HFFc6 (cell line): ENCODE results near the gene CCDC86. TPM values are rescaled to one million over a fixed set of nuclear protein-coding genes. Genes with fewer than 3 reads are reported as not detected.

Source experiments
- DNase-seq: peaks from one replicate; pipeline ENCODE4 v3.0.0-alpha.2; 2018
- H3K27ac Mint-ChIP-seq: 2 replicates; pipeline ENCODE4 v1.8.0; 2020; ENCODE audit warnings: mild to moderate bottlenecking, mixed read lengths
- H3K27me3 Mint-ChIP-seq: 2 replicates; pipeline ENCODE4 v1.8.0; 2021; ENCODE audit warnings: mild to moderate bottlenecking, moderate library complexity, mixed read lengths; ENCODE audit not compliant: insufficient read depth
- H3K36me3 Mint-ChIP-seq: 2 replicates; pipeline ENCODE4 v1.8.0; 2021; ENCODE audit warnings: low read depth, mixed read lengths
- H3K4me1 Mint-ChIP-seq: 2 replicates; pipeline ENCODE4 v1.8.0; 2020; ENCODE audit warnings: low read depth, mixed read lengths
- H3K4me3 Mint-ChIP-seq: 2 replicates; pipeline ENCODE4 v1.8.0; 2020; ENCODE audit warnings: mild to moderate bottlenecking, moderate library complexity, mixed read lengths
- H3K9me3 Mint-ChIP-seq: 2 replicates; pipeline ENCODE4 v1.8.0; 2020; ENCODE audit warnings: mild to moderate bottlenecking, mixed read lengths
- CTCF ChIP-seq: fragments of 200-600 bp; sonication (generic); IDR thresholded peaks from 2 replicates; pipeline ENCODE4 v1.5.0; 2021; ENCODE audit warnings: antibody characterized with exemption, mild to moderate bottlenecking
- total RNA-seq, 6 experiments: library from RNA; stranded (reverse); fragmentation: NEBNext Ultra II Directional; extraction: Animal tissue kit (Norgen Biotek cat#: 25700); gene quantifications; 2 replicates in 1 of 6; 3 replicates in 5 of 6; pipeline ENCODE4 v1.2.3, GENCODE V29; 2021

Gene CCDC86
- total RNA-seq, 6 experiments from 2014 or later: 45.4 to 66.3 (median 54.4) TPM

DNA sequence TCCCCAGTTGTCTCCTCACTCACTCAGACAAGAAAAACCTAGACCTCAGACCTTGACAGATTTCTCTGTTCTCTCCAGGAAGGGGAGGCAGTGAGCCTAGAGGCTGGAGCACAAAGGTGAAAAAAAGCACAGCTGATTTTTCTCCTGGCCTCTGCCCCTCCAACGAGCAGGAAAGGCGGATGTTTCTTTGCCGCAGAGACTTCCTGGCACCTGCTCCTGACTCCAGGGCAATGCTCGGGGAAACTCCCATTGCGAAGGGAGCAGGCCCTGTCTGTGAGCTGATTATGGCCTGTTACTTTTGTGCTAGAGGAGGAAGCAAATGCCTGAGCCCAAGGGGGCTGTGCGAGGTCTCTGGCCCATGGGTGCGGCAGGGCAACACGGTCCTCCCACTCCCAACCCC, 31.3 kb upstream of the CCDC86 start:
- H3K36me3 Mint-ChIP-seq: no peaks in the 10 kb centered on the region
- no peaks in the 10 kb centered on the region for H3K4me1 Mint-ChIP-seq
- H3K4me3 Mint-ChIP-seq: no peak overlapping the region
- peaks cover 30% of the 10 kb centered on the region for H3K27me3 Mint-ChIP-seq
- TF ChIP-seq CTCF: no peak
- DNase-seq: no peak
- H3K27ac Mint-ChIP-seq: no peak overlapping the region
- peaks cover 6% of the 10 kb centered on the region; the same call in 1 of the 2 replicates for H3K9me3 Mint-ChIP-seq

DNA sequence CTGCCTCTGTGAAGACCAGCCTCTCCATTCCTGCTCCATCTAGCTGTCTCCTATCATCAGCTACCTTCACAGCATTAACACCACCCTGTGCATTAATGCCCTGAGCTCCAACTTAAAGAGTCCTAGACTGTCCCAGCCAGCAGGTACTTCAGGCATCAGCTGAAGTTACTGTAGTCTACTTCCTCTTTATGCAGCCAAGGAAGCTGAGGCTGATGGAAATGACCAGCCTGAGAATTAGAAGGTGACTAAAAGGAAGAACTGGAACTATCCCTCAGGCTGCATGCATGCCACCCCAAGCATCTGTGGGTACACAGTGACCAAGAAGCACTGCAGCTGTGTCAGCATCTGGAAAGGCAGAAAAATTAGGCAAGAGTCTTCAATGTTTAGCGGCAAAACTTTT, 28.6 kb upstream of the CCDC86 start:
- Mint-ChIP-seq H3K4me1 (no peaks in the 10 kb centered on the region), H3K4me3 (no peak overlapping the region), H3K36me3 (no peaks in the 10 kb centered on the region), H3K9me3 (peaks cover 21% of the 10 kb centered on the region), H3K27ac (no peak overlapping the region), H3K27me3 (peaks cover 24% of the 10 kb centered on the region)
- no peak for DNase-seq
- no peak for TF ChIP-seq CTCF

DNA sequence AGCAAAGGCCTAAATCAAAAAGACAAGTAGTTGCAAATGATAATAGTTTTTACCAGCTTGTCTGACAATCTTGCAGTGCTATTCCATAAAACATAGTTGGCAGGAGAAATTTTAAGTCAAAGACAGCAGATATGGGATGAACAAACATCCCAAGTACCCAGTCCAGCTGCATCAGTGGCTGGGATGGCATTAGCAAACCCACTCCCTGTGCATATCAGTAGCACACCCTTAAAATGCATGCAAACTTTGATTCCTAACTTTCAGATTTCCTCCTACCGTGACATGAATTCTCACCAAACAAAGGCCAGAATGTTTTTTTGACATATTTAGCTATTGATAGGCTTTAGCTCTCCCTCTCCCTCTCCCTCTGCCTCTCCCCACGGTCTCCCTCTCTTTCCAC, 27.8 kb upstream of the CCDC86 start:
- Mint-ChIP-seq H3K27ac (no peak overlapping the region), H3K27me3 (peaks cover 26% of the 10 kb centered on the region), H3K36me3 (no peaks in the 10 kb centered on the region), H3K4me1 (no peaks in the 10 kb centered on the region), H3K9me3 (peaks cover 21% of the 10 kb centered on the region), H3K4me3 (no peak overlapping the region)
- TF ChIP-seq CTCF: no peak
- DNase-seq: no peak

DNA sequence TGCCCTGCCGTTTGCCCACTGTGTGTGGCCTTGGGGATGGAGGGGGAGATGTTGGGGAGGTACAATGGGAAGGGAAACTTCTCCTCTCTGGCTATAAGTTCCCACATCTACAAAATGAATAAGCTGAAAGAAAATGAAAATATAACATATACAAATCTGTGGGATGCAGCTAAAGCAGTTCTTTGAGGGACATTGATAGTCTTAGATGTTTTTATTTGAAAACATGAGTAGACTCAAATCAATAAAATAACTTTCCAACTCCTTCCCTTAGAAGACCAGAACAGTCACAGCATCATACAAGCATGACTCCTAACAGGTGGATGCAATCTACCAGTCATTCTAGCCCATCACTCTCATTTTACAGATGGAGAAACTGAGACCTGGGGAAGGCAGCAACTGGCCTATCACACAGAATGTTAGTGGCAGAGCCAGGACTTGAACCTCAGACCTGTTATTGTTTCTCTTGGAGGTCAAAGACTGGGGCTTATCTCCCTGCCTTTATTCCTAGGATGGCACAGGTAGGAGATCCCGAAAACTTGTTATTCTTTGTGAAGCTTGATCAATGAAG, 25.2 kb upstream of the CCDC86 start:
- H3K27me3 Mint-ChIP-seq: peaks cover 28% of the 10 kb centered on the region

DNA sequence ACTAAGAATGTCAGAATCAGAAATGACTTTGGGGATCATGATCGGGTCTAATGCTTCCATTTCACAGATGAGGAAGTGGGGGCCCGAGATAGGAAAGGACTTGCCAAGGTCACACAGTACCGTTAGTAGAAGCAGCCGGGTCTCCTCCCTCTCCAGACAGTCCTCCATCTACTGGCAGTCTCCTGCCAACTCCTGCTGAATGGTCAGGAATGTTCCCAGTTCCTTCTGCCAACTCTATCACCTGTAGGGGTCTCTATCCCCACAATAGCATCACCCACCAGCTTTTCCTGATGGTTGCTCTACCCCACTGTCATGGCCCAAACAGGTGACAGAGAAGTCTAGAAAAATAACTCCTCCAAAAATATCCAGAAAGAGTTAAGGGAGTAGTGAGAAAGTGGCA, 23.9 kb upstream of the CCDC86 start:
- DNase-seq: no peak
- Mint-ChIP-seq H3K36me3 (no peaks in the 10 kb centered on the region), H3K27me3 (peaks cover 27% of the 10 kb centered on the region), H3K4me3 (no peak overlapping the region), H3K4me1 (no peaks in the 10 kb centered on the region), H3K27ac (no peak overlapping the region), H3K9me3 (peaks cover 15% of the 10 kb centered on the region)
- no peak for TF ChIP-seq CTCF

More for the DNA sequence above, 25.2 kb upstream of the CCDC86 start:
- no peak overlapping the region for H3K4me3 Mint-ChIP-seq
- no peak for TF ChIP-seq CTCF
- DNase-seq: no peak
- H3K27ac Mint-ChIP-seq: no peak overlapping the region
- no peaks in the 10 kb centered on the region for H3K36me3 Mint-ChIP-seq
- H3K4me1 Mint-ChIP-seq: no peaks in the 10 kb centered on the region
- H3K9me3 Mint-ChIP-seq: peaks cover 21% of the 10 kb centered on the region
